GM21737 (cell line): ENCODE measurements around the gene MT1HL1.
"Not testable (repeated sequence)": the region's sequence is repeated elsewhere in the genome, so short reads cannot be mapped to it uniquely, and the experiment has no call there.

Experiments
- ATAC-seq: cut with Tn5 transposase; IDR thresholded peaks from one replicate; pipeline ENCODE4 v1.9.1; 2021; ENCODE audit warnings: mild to moderate bottlenecking, moderate library complexity; ENCODE audit not compliant: unreplicated experiment

Gene MT1HL1

GRCh38 chr1:236979149-236979900 lies 24.9 kb downstream of the MT1HL1 start:
- no peak for ATAC-seq

GRCh38 chr1:236978740-236979139 lies 25.5 kb downstream of the MT1HL1 start:
- no peak for ATAC-seq

- no peak for ATAC-seq
These were observed 28.8 kb downstream of the MT1HL1 start for GRCh38 chr1:236975461-236975860.

GRCh38 chr1:236974025-236974424 lies 30.2 kb downstream of the MT1HL1 start:
- not testable (repeated sequence) for ATAC-seq

- no peak for ATAC-seq
These were observed 37.6 kb downstream of the MT1HL1 start for GRCh38 chr1:236966636-236967035.

- ATAC-seq, result no peak
These were observed 40.3 kb downstream of the MT1HL1 start for GRCh38 chr1:236963920-236964319.

GRCh38 chr1:236959112-236959511 lies 45.1 kb downstream of the MT1HL1 start:
- ATAC-seq, result no peak

- ATAC-seq, result no peak
These were observed 47.0 kb downstream of the MT1HL1 start for GRCh38 chr1:236957235-236957634.
